ENCODE measurements around the gene RASD1.

DNA sequence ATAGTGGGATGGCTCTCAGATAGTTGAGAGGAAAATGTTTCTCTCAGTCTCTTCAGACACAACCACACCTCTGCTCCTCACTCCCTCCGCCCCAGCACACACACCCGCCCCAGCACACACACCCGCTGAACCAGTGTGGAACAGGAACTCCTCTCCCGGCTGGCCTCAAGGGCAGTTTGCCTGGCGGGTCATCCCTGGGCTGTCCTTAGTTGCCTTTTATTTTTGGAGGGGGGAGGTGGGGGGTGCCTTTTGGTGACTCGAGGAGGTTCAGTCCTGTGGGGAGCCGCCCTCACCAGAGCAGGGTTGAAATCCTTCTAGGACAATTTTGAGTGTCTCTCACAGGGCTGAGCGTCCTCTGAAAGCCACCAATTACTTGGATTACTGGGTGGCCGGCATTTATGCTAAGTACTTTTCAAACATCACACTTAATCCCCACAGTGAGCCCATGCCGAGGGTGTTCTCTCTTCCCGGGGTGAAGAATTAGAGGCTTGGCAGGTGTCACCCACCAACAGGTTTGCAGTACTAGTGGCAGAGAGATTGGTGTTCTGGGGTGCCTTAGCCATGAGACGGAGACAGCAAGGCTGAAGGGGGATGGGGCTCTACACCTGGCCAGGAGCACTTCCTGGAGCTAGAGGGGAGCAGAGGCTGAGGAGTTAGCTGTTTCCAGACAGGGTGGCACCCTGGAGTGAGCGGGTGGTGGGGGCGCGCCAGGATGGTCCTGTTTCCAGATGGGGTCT, 2.8 kb downstream of the RASD1 start:
- TF ChIP-seq POLR2A (IDR thresholded peaks at IDR 0.05; ENCODE audit: low read length) (no peak), GATA1 (IDR thresholded peaks at IDR 0.05; ENCODE audit: low read depth, low read length) (no peak)

Measured in erythroblast (primary cell).